Measurements from ENCODE around the gene MED7. TPM values are rescaled to one million over a fixed set of nuclear protein-coding genes. Genes with fewer than 3 reads are reported as not detected.

Gene MED7
- total RNA-seq, 1 donor from 2014 or later = 18.2 TPM

- peaks cover 3% of the 10 kb centered on the region for H3K27me3 Mint-ChIP-seq
- no peak overlapping the region for H3K27ac Mint-ChIP-seq
- TF ChIP-seq CTCF (IDR thresholded peaks at IDR 0.05; ENCODE audit: unreplicated experiment) = no peak
Measured at GRCh38 chr5:157161996-157162395, 19.3 kb upstream of the MED7 start.

GRCh38 chr5:157160001-157160400 is 17.3 kb upstream of the MED7 start:
- H3K27ac Mint-ChIP-seq = no peak overlapping the region
- no peak overlapping the region for H3K4me3 Mint-ChIP-seq (ENCODE audit: low read depth)
- H3K27me3 Mint-ChIP-seq = peaks cover 3% of the 10 kb centered on the region
- H3K9me3 Mint-ChIP-seq (ENCODE audit: low read depth) = no peaks in the 10 kb centered on the region
- no peak for DNase-seq (ENCODE audit: low spot score, unreplicated experiment)
- no peak for TF ChIP-seq CTCF (IDR thresholded peaks at IDR 0.05; ENCODE audit: unreplicated experiment)
- H3K4me1 Mint-ChIP-seq (ENCODE audit: low read depth) = no peaks in the 10 kb centered on the region
- no peaks in the 10 kb centered on the region for H3K36me3 Mint-ChIP-seq (ENCODE audit: insufficient read depth)

More at GRCh38 chr5:157161996-157162395, 19.3 kb upstream of the MED7 start:
- H3K4me3 Mint-ChIP-seq (ENCODE audit: low read depth) = no peak overlapping the region
- no peak for DNase-seq (ENCODE audit: low spot score, unreplicated experiment)
- H3K36me3 Mint-ChIP-seq (ENCODE audit: insufficient read depth) = no peaks in the 10 kb centered on the region
- no peaks in the 10 kb centered on the region for H3K4me1 Mint-ChIP-seq (ENCODE audit: low read depth)
- no peaks in the 10 kb centered on the region for H3K9me3 Mint-ChIP-seq (ENCODE audit: low read depth)

GRCh38 chr5:157159209-157159751 is 16.6 kb upstream of the MED7 start:
- Mint-ChIP-seq H3K27ac (no peak overlapping the region), H3K36me3 (ENCODE audit: insufficient read depth) (no peaks in the 10 kb centered on the region), H3K27me3 (peaks cover 3% of the 10 kb centered on the region), H3K4me3 (ENCODE audit: low read depth) (no peak overlapping the region), H3K9me3 (ENCODE audit: low read depth) (no peaks in the 10 kb centered on the region), H3K4me1 (ENCODE audit: low read depth) (no peaks in the 10 kb centered on the region)
- no peak for TF ChIP-seq CTCF (IDR thresholded peaks at IDR 0.05; ENCODE audit: unreplicated experiment)
- no peak for DNase-seq (ENCODE audit: low spot score, unreplicated experiment)

- Mint-ChIP-seq H3K4me3 (ENCODE audit: low read depth) (no peak overlapping the region), H3K36me3 (ENCODE audit: insufficient read depth) (no peaks in the 10 kb centered on the region), H3K27me3 (peaks cover 3% of the 10 kb centered on the region), H3K9me3 (ENCODE audit: low read depth) (no peaks in the 10 kb centered on the region), H3K27ac (no peak overlapping the region), H3K4me1 (ENCODE audit: low read depth) (no peaks in the 10 kb centered on the region)
- no peak for TF ChIP-seq CTCF (IDR thresholded peaks at IDR 0.05; ENCODE audit: unreplicated experiment)
- DNase-seq (ENCODE audit: low spot score, unreplicated experiment) = no peak
Measured at GRCh38 chr5:157157293-157157891, 14.7 kb upstream of the MED7 start.

GRCh38 chr5:157155297-157155696 is 12.6 kb upstream of the MED7 start:
- no peak for DNase-seq (ENCODE audit: low spot score, unreplicated experiment)
- H3K27me3 Mint-ChIP-seq = peaks cover 3% of the 10 kb centered on the region
- TF ChIP-seq CTCF (IDR thresholded peaks at IDR 0.05; ENCODE audit: unreplicated experiment) = no peak
- no peak overlapping the region for H3K27ac Mint-ChIP-seq
- H3K4me1 Mint-ChIP-seq (ENCODE audit: low read depth) = no peaks in the 10 kb centered on the region
- H3K36me3 Mint-ChIP-seq (ENCODE audit: insufficient read depth) = no peaks in the 10 kb centered on the region
- no peak overlapping the region for H3K4me3 Mint-ChIP-seq (ENCODE audit: low read depth)
- H3K9me3 Mint-ChIP-seq (ENCODE audit: low read depth) = no peaks in the 10 kb centered on the region

All from progenitor cell of endocrine pancreas (in vitro differentiated cells).